SK-N-SH (cell line): ENCODE measurements around the gene TMPRSS9. TPM values are rescaled to one million over a fixed set of nuclear protein-coding genes. Genes with fewer than 3 reads are reported as not detected.

Experiments used
- CTCF ChIA-PET: fragments of 300-600, 350-600 bp; formaldehyde crosslinking; extraction: SDS; loops from one replicate; lab custom pipeline; 2021; lab: Yijun Ruan, JAX
- POLR2A ChIA-PET: fragments of 350-600 bp; sonication (Branson Sonifier 250); formaldehyde crosslinking; extraction: SDS; loops from one replicate; lab custom pipeline; 2020; ENCODE audit warnings: antibody characterized with exemption, inconsistent platforms; lab: Yijun Ruan, JAX
- DNase-seq: peaks from one replicate; pipeline ENCODE4 v3.0.0; 2012
- H2AFZ ChIP-seq: fragments of 200-600 bp; sonication (generic); 2 replicates; pipeline ENCODE4 v1.8.1; 2016; ENCODE audit warnings: antibody characterized with exemption, mild to moderate bottlenecking, low read depth
- H3F3A ChIP-seq: fragments of 200-600 bp; sonication (generic); replicated peaks from 2 replicates; pipeline ENCODE3; 2016; ENCODE audit warnings: antibody characterized with exemption, mild to moderate bottlenecking; ENCODE audit not compliant: insufficient read depth
- H3K27ac ChIP-seq, 2 experiments: fragments of 200-500 bp in 1 of 2; fragments of 200-600 bp in 1 of 2; sonication (Bioruptor generic) in 1 of 2; sonication (generic), shearing (Covaris generic) in 1 of 2; 2 replicates each; pipeline versions ENCODE4 v1.5.1 to v1.6.1; 2014 to 2016; ENCODE audit warnings: low read depth in 2 of 2, inconsistent platforms in 1 of 2, low read length in 1 of 2, mild to moderate bottlenecking in 1 of 2, mixed read lengths in 1 of 2
- H3K27me3 ChIP-seq: fragments of 200-600 bp; sonication (generic), shearing (Covaris generic); 2 replicates; pipeline ENCODE4 v1.6.1; 2016; ENCODE audit warnings: mixed run types; ENCODE audit not compliant: insufficient read depth
- H3K36me3 ChIP-seq, 2 experiments: fragments of 200-500 bp in 1 of 2; fragments of 200-600 bp in 1 of 2; sonication (Bioruptor generic) in 1 of 2; sonication (generic) in 1 of 2; replicated peaks in 1 of 2; 2 replicates each; pipeline versions ENCODE3 to v1.5.1; 2014 to 2016; ENCODE audit warnings: low read length in 1 of 2, mild to moderate bottlenecking in 1 of 2; ENCODE audit not compliant: insufficient read depth in 2 of 2, control insufficient read depth in 1 of 2
- H3K4me1 ChIP-seq, 2 experiments: fragments of 200-500 bp in 1 of 2; fragments of 200-600 bp in 1 of 2; sonication (Bioruptor generic) in 1 of 2; sonication (generic), shearing (Covaris generic) in 1 of 2; 2 replicates each; pipeline versions ENCODE4 v1.5.1 to v1.6.1; 2014 to 2016; ENCODE audit warnings: low read depth in 1 of 2, low read length in 1 of 2, mixed run types in 1 of 2; ENCODE audit not compliant: insufficient read depth in 2 of 2, control insufficient read depth in 1 of 2
- H3K4me2 ChIP-seq: fragments of 200-600 bp; sonication (generic), shearing (Covaris generic); 2 replicates; pipeline ENCODE4 v1.6.1; 2017; ENCODE audit warnings: mixed run types
- H3K4me3 ChIP-seq, 2 experiments: fragments of 200-500 bp in 1 of 2; fragments of 200-600 bp in 1 of 2; sonication (Bioruptor generic) in 1 of 2; sonication (generic), shearing (Covaris generic) in 1 of 2; 2 replicates each; pipeline versions ENCODE4 v1.5.1 to v1.8.1; 2014 to 2016; ENCODE audit warnings: low read depth in 2 of 2, inconsistent platforms in 1 of 2, low read length in 1 of 2, mild to moderate bottlenecking in 1 of 2, mixed read lengths in 1 of 2, moderate library complexity in 1 of 2
- H3K79me2 ChIP-seq: fragments of 200-600 bp; sonication (generic); 2 replicates; pipeline ENCODE4 v1.8.1; 2017; ENCODE audit warnings: mild to moderate bottlenecking; ENCODE audit not compliant: insufficient read depth
- H3K9ac ChIP-seq: fragments of 200-600 bp; sonication (generic); 2 replicates; pipeline ENCODE4 v1.6.1; 2017; ENCODE audit warnings: mixed run types
- H3K9me2 ChIP-seq: fragments of 200-600 bp; sonication (generic); 2 replicates; pipeline ENCODE4 v1.6.1; 2017; ENCODE audit warnings: mixed run types
- H3K9me3 ChIP-seq: fragments of 200-600 bp; sonication (generic); 2 replicates; pipeline ENCODE4 v1.6.1; 2017; ENCODE audit warnings: mixed run types, mild to moderate bottlenecking, moderate library complexity
- H4K20me1 ChIP-seq: fragments of 200-600 bp; sonication (generic); 2 replicates; pipeline ENCODE4 v1.6.1; 2017; ENCODE audit warnings: mild to moderate bottlenecking, mixed run types; ENCODE audit not compliant: insufficient read depth
- CHD2 ChIP-seq: fragments of 150-350 bp; IDR thresholded peaks from 2 replicates; pipeline ENCODE4 v1.6.1; 2018; ENCODE audit warnings: low read length; ENCODE audit not compliant: partially characterized antibody
- ELF1 ChIP-seq: IDR thresholded peaks from 2 replicates; pipeline ENCODE4 v1.4.0; 2012
- EP300 ChIP-seq, 2 experiments: IDR thresholded peaks; 2 replicates each; pipeline versions ENCODE4 v1.4.0 to v1.6.1; 2012; ENCODE audit warnings: borderline replicate concordance in 1 of 2, low read depth in 1 of 2, low read length in 1 of 2
- FOXM1 ChIP-seq: IDR thresholded peaks from 2 replicates; pipeline ENCODE4 v1.4.0; 2012; ENCODE audit warnings: low read depth, mild to moderate bottlenecking
- GATA2 ChIP-seq: sonication (generic); formaldehyde crosslinking; IDR thresholded peaks from 2 replicates; pipeline ENCODE4 v1.5.0; 2020; ENCODE audit warnings: mild to moderate bottlenecking, missing genetic modification reagents
- JUND ChIP-seq: IDR thresholded peaks from 2 replicates; pipeline ENCODE4 v1.4.0; 2012
- MEF2A ChIP-seq: IDR thresholded peaks from 2 replicates; pipeline ENCODE4 v1.4.0; 2012; ENCODE audit warnings: low read depth, borderline replicate concordance
- RFX5 ChIP-seq: IDR thresholded peaks from 2 replicates; pipeline ENCODE4 v1.6.1; 2012; ENCODE audit warnings: mild to moderate bottlenecking, improper control_type of control experiment, low read length
- RXRA ChIP-seq: IDR thresholded peaks from 2 replicates; pipeline ENCODE4 v1.4.0; 2012; ENCODE audit warnings: low read depth, mild to moderate bottlenecking, borderline replicate concordance
- TAF1 ChIP-seq: IDR thresholded peaks from 2 replicates; pipeline ENCODE4 v1.6.1; 2012; ENCODE audit warnings: low read depth, mild to moderate bottlenecking, low read length, moderate library complexity, borderline replicate concordance
- TEAD4 ChIP-seq: IDR thresholded peaks from 2 replicates; pipeline ENCODE4 v1.4.0; 2012; ENCODE audit warnings: mild to moderate bottlenecking, borderline replicate concordance; ENCODE audit not compliant: insufficient read depth
- WGBS: methylation state at CpG from one replicate; pipeline ENCODE4 v1.1.6; 2017; ENCODE audit warnings: low lambda C conversion rate; 5-methylcytosine and 5-hydroxymethylcytosine counted together
- polyA plus RNA-seq, 3 experiments: library from polyadenylated mRNA; depleted of rRNA; stranded (reverse); fragments of >200 nt; gene quantifications; 2 replicates each; pipeline ENCODE4 v1.2.3, GENCODE V29; 2012
- TF ChIP-seq, protein P1 (sequence below): IDR thresholded peaks from 2 replicates; pipeline ENCODE4 v1.4.0; 2012; ENCODE audit warnings: low read depth, borderline replicate concordance
- TF ChIP-seq, protein P2 (sequence below): IDR thresholded peaks from 2 replicates; pipeline ENCODE4 v1.4.0; 2012; ENCODE audit warnings: low read depth
- TF ChIP-seq, protein P3 (sequence below): fragments of 150-350 bp; IDR thresholded peaks from 2 replicates; pipeline ENCODE4 v1.6.1; 2017; ENCODE audit warnings: antibody characterized with exemption, low read length, low read depth, borderline replicate concordance

TMPRSS9 gene
- polyA plus RNA-seq, 1 of the 3 experiments (the other 2 are of a cell fraction): not detected

DNA sequence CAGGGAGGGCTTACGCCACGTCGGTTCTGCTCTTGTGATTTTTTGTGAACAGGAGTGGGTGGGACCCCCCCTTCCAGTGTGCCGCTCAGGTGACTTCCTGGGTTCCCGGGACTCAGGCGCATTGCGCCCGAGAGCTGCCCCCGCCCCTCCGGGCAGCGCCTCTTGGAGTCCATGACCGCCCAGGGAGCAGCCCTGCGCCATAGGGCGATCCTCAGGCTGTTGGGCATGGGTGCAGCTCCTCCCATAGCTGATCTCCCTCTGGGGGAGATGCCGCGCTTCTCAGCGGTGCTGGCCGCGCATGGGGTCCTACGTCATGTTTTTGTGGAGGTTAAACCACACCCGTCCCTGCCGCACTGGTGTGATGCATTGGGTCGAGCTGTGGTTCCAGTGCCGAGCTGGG lies 7.9 kb upstream of the TMPRSS9 start:
- CTCF ChIA-PET: interaction anchor here (0.6 to 1.1 kb wide), 2 partner anchors 36 to 42 kb away, joined by 3 read pairs; no protein-coding TSS in a partner anchor

DNA sequence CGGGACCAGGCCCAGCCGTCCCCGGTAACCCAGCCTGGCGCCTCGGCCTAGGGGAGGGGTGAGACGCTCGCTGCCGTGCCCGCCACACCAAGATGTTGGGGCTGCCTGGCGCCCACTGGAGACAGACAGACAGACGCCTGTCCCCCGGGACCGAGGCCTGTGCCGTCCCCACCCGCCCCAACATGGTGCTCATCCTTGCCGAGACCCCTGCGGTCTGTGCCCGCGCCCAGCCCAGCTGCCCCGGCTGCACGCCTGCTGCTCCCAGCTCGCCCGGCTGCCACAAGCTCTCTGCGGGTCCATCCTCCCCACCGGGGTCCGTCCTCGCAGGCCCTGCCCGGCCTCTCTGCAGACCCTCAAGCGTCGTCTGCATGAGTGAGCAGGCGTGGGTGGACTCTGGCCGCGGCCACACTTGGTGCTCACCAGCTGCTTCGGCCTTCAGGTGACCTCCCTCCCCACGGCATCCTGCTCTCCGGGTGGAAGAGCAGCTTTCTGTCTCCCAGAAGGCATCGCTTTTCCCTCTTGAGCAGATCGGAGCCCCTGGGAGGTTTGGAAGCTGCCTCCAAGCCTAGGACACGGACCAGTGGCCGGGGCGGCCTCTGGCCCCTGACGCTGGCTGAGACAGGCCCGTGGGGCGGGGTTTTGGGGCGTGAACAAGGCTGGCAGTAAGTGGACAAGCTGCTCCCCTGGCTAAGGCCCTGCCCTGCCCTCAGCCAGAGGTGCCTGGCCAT lies 6.7 kb upstream of the TMPRSS9 start:
- Histone ChIP-seq H3K4me3 (no peak overlapping the region), H3K9me2 (no peaks in the 10 kb centered on the region), H3K9me3 (no peaks in the 10 kb centered on the region), H3K79me2 (no peaks in the 10 kb centered on the region), H3K36me3 (peaks cover 0 to 5% of the 10 kb centered on the region in 2 experiments), H3K9ac (no peak overlapping the region), H3F3A (no peaks in the 10 kb centered on the region), H3K4me2 (no peak overlapping the region), H2AFZ (no peak overlapping the region), H4K20me1 (no peaks in the 10 kb centered on the region), H3K4me1 (peaks cover 0 to 10% of the 10 kb centered on the region in 2 experiments; a peak in 1 of 4 replicates), H3K27ac (no peak overlapping the region), H3K27me3 (no peaks in the 10 kb centered on the region)
- TF ChIP-seq RFX5: no peak
- no peak for TF ChIP-seq TEAD4
- TF ChIP-seq JUND: no peak
- TF ChIP-seq GATA2 (CRISPR knock-in tag): no peak
- TF ChIP-seq, protein P1, sequence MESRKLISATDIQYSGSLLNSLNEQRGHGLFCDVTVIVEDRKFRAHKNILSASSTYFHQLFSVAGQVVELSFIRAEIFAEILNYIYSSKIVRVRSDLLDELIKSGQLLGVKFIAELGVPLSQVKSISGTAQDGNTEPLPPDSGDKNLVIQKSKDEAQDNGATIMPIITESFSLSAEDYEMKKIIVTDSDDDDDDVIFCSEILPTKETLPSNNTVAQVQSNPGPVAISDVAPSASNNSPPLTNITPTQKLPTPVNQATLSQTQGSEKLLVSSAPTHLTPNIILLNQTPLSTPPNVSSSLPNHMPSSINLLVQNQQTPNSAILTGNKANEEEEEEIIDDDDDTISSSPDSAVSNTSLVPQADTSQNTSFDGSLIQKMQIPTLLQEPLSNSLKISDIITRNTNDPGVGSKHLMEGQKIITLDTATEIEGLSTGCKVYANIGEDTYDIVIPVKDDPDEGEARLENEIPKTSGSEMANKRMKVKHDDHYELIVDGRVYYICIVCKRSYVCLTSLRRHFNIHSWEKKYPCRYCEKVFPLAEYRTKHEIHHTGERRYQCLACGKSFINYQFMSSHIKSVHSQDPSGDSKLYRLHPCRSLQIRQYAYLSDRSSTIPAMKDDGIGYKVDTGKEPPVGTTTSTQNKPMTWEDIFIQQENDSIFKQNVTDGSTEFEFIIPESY: no peak
- no peak for TF ChIP-seq TAF1
- TF ChIP-seq, protein P2, sequence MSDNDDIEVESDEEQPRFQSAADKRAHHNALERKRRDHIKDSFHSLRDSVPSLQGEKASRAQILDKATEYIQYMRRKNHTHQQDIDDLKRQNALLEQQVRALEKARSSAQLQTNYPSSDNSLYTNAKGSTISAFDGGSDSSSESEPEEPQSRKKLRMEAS: no peak
- no peak for TF ChIP-seq RXRA
- TF ChIP-seq, protein P3, sequence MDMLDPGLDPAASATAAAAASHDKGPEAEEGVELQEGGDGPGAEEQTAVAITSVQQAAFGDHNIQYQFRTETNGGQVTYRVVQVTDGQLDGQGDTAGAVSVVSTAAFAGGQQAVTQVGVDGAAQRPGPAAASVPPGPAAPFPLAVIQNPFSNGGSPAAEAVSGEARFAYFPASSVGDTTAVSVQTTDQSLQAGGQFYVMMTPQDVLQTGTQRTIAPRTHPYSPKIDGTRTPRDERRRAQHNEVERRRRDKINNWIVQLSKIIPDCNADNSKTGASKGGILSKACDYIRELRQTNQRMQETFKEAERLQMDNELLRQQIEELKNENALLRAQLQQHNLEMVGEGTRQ: no peak
- TF ChIP-seq CHD2: no peak
- no peak for TF ChIP-seq EP300 (IDR thresholded peaks at IDR 0.05; ENCODE audit: borderline replicate concordance in 1 of 2, low read depth in 1 of 2, low read length in 1 of 2)
- no peak for TF ChIP-seq MEF2A
- 94% methylated on average over 12 of the region's 45 CpGs for WGBS
- POLR2A ChIA-PET: no interaction called here
- CTCF ChIA-PET: interaction anchor here (0.6 kb wide), 1 partner anchor 247 kb away, joined by 3 read pairs; no protein-coding TSS in a partner anchor
- no peak for DNase-seq

More for the DNA sequence above, 7.9 kb upstream of the TMPRSS9 start:
- no peaks in the 10 kb centered on the region for H3K79me2 ChIP-seq
- TF ChIP-seq FOXM1 (no peak), TAF1 (no peak), EP300 (IDR thresholded peaks at IDR 0.05; ENCODE audit: borderline replicate concordance in 1 of 2, low read depth in 1 of 2, low read length in 1 of 2) (no peak), ELF1 (no peak), TEAD4 (no peak)
- TF ChIP-seq, protein P3: no peak
- TF ChIP-seq, all 33 proteins: peak for 0
- POLR2A ChIA-PET: no interaction called here
- no peak overlapping the region for H2AFZ ChIP-seq
- WGBS: 96% methylated on average over 8 of the region's 24 CpGs
- H3K27me3 ChIP-seq: no peaks in the 10 kb centered on the region
- H3K36me3 ChIP-seq: peaks cover 0 to 5% of the 10 kb centered on the region in 2 experiments
- no peak overlapping the region for H3K4me2 ChIP-seq
- H3F3A ChIP-seq: no peaks in the 10 kb centered on the region
- H3K27ac ChIP-seq: no peak overlapping the region
- H3K4me3 ChIP-seq: no peak overlapping the region
- no peak for DNase-seq
- no peaks in the 10 kb centered on the region for H4K20me1 ChIP-seq
- no peaks in the 10 kb centered on the region for H3K9me3 ChIP-seq
- no peaks in the 10 kb centered on the region for H3K9me2 ChIP-seq
- H3K9ac ChIP-seq: no peak overlapping the region
- H3K4me1 ChIP-seq: peaks cover 0 to 10% of the 10 kb centered on the region in 2 experiments; a peak in 1 of 4 replicates
